ENCODE data around the gene GRID2. TPM values are rescaled to one million over a fixed set of nuclear protein-coding genes. Genes with fewer than 3 reads are reported as not detected.

Gene GRID2
- polyA plus RNA-seq, 1 of the 3 experiments (the other 2 are of a cell fraction): not detected

- ChIA-PET CTCF (interaction anchor here (0.6 kb wide), 1 partner anchor 67 kb away, joined by 3 read pairs; no protein-coding TSS in a partner anchor), POLR2A (no interaction called here)
- no peak overlapping the region for H3K27ac ChIP-seq (ENCODE audit: low read depth in 2 of 2, low read length in 1 of 2)
- H3K36me3 ChIP-seq (replicated peaks in 1 of 2; ENCODE audit: control insufficient read depth in 1 of 2, insufficient read depth in 2 of 2, low read length in 1 of 2): no peaks in the 10 kb centered on the region
- H2AFZ ChIP-seq (ENCODE audit: low read depth): no peak overlapping the region
- no peak overlapping the region for H3K4me2 ChIP-seq
- H3K27me3 ChIP-seq (ENCODE audit: insufficient read depth): no peaks in the 10 kb centered on the region
- no peaks in the 10 kb centered on the region for H3K79me2 ChIP-seq (ENCODE audit: insufficient read depth)
- H3K9ac ChIP-seq: no peak overlapping the region
- H4K20me1 ChIP-seq (ENCODE audit: insufficient read depth): no peaks in the 10 kb centered on the region
- WGBS (ENCODE audit: low lambda C conversion rate): 57% methylated on average over 2 of the region's 2 CpGs
- no peaks in the 10 kb centered on the region; a peak in 1 of 4 replicates for H3K4me1 ChIP-seq (ENCODE audit: control insufficient read depth in 1 of 2, insufficient read depth in 2 of 2, low read depth in 1 of 2, low read length in 1 of 2)
- TF ChIP-seq TCF12 (IDR thresholded peaks at IDR 0.05) (no peak), CTCF (IDR thresholded peaks at IDR 0.05) (no peak), IRF3 (IDR thresholded peaks at IDR 0.05; ENCODE audit: low read depth, low read length) (no peak), SIN3A (IDR thresholded peaks at IDR 0.05; ENCODE audit: borderline replicate concordance, low read depth, low read length) (no peak), TEAD4 (IDR thresholded peaks at IDR 0.05; ENCODE audit: borderline replicate concordance, insufficient read depth) (no peak), GABPA (IDR thresholded peaks at IDR 0.05; ENCODE audit: low read depth) (no peak), JUND (IDR thresholded peaks at IDR 0.05) (no peak), ELF1 (IDR thresholded peaks at IDR 0.05) (no peak), FOSL2 (IDR thresholded peaks at IDR 0.05; ENCODE audit: borderline replicate concordance, low read depth) (no peak), ZBTB33 (IDR thresholded peaks at IDR 0.05; ENCODE audit: borderline replicate concordance, low read depth) (no peak), NRF1 (IDR thresholded peaks at IDR 0.05; ENCODE audit: low read depth, low read length) (no peak), GATA2 (CRISPR knock-in tag; IDR thresholded peaks at IDR 0.05) (no peak)
- H3F3A ChIP-seq (replicated peaks; ENCODE audit: insufficient read depth): no peaks in the 10 kb centered on the region
- no peak for DNase-seq
- no peaks in the 10 kb centered on the region for H3K9me2 ChIP-seq
- no peaks in the 10 kb centered on the region for H3K9me3 ChIP-seq
- no peak overlapping the region for H3K4me3 ChIP-seq (ENCODE audit: low read depth in 2 of 2, low read length in 1 of 2)
Observed at GRCh38 chr4:92529510-92529909, 225.7 kb downstream of the GRID2 start.

GRCh38 chr4:92535599-92535998 is 231.8 kb downstream of the GRID2 start:
- Histone ChIP-seq H3K4me3 (ENCODE audit: low read depth in 2 of 2, low read length in 1 of 2) (no peak overlapping the region), H3F3A (replicated peaks; ENCODE audit: insufficient read depth) (no peaks in the 10 kb centered on the region), H3K79me2 (ENCODE audit: insufficient read depth) (no peaks in the 10 kb centered on the region), H3K4me1 (ENCODE audit: control insufficient read depth in 1 of 2, insufficient read depth in 2 of 2, low read depth in 1 of 2, low read length in 1 of 2) (peaks cover 0 to 3% of the 10 kb centered on the region in 2 experiments; a peak in 1 of 4 replicates), H3K36me3 (replicated peaks in 1 of 2; ENCODE audit: control insufficient read depth in 1 of 2, insufficient read depth in 2 of 2, low read length in 1 of 2) (no peaks in the 10 kb centered on the region), H3K4me2 (no peak overlapping the region), H3K27ac (ENCODE audit: low read depth in 2 of 2, low read length in 1 of 2) (no peak overlapping the region), H3K9me2 (no peaks in the 10 kb centered on the region), H3K27me3 (ENCODE audit: insufficient read depth) (no peaks in the 10 kb centered on the region), H3K9ac (no peak overlapping the region), H4K20me1 (ENCODE audit: insufficient read depth) (no peaks in the 10 kb centered on the region), H2AFZ (ENCODE audit: low read depth) (no peak overlapping the region), H3K9me3 (no peaks in the 10 kb centered on the region)
- 52% methylated on average over 9 of the region's 12 CpGs for WGBS (ENCODE audit: low lambda C conversion rate)
- POLR2A ChIA-PET: no interaction called here
- CTCF ChIA-PET: no interaction called here
- DNase-seq: no peak
- TF ChIP-seq RFX5 (IDR thresholded peaks at IDR 0.05; ENCODE audit: low read length) (no peak), SMC3 (IDR thresholded peaks at IDR 0.05; ENCODE audit: low read depth, low read length) (no peak), TCF12 (IDR thresholded peaks at IDR 0.05) (no peak), NRF1 (IDR thresholded peaks at IDR 0.05; ENCODE audit: low read depth, low read length) (no peak), USF2 (IDR thresholded peaks at IDR 0.05; ENCODE audit: borderline replicate concordance, low read depth, low read length) (no peak), ELF1 (IDR thresholded peaks at IDR 0.05) (no peak), CHD2 (IDR thresholded peaks at IDR 0.05; ENCODE audit: low read length, partially characterized antibody) (no peak), RCOR1 (IDR thresholded peaks at IDR 0.05; ENCODE audit: low read length) (no peak), FOXJ3 (CRISPR knock-in tag; IDR thresholded peaks at IDR 0.05) (no peak), MXI1 (IDR thresholded peaks at IDR 0.05; ENCODE audit: low read depth, low read length) (no peak), POLR2AphosphoS5 (IDR thresholded peaks at IDR 0.05; ENCODE audit: low read depth, low read length) (no peak), TEAD4 (IDR thresholded peaks at IDR 0.05; ENCODE audit: borderline replicate concordance, insufficient read depth) (no peak), IRF3 (IDR thresholded peaks at IDR 0.05; ENCODE audit: low read depth, low read length) (no peak), EZH2phosphoT487 (IDR thresholded peaks at IDR 0.05; ENCODE audit: borderline replicate concordance, low read depth) (no peak), RAD21 (IDR thresholded peaks at IDR 0.05; ENCODE audit: low read length) (no peak), JUND (IDR thresholded peaks at IDR 0.05) (no peak)

All from SK-N-SH (cell line).